ENCODE data around the gene CADM1.

CADM1 gene

GRCh38 chr11:115242982-115243381 lies 261.2 kb downstream of the CADM1 start:
- Histone ChIP-seq H3K27ac (ENCODE audit: low read depth, low read length) (no peak overlapping the region), H3K36me3 (ENCODE audit: control insufficient read depth, low read length) (no peaks in the 10 kb centered on the region), H3F3A (ENCODE audit: control insufficient read depth, insufficient read depth) (no peaks in the 10 kb centered on the region), H4K20me1 (ENCODE audit: control insufficient read depth, insufficient read depth, low read depth, low read length) (no peaks in the 10 kb centered on the region), H3K27me3 (ENCODE audit: control insufficient read depth, low read length) (no peaks in the 10 kb centered on the region), H3K79me2 (ENCODE audit: control insufficient read depth, low read length) (no peaks in the 10 kb centered on the region), H3K4me1 (ENCODE audit: control insufficient read depth, low read length) (no peaks in the 10 kb centered on the region), H3K9me3 (ENCODE audit: control insufficient read depth, insufficient read depth, low read length) (no peaks in the 10 kb centered on the region), H3K4me2 (ENCODE audit: low read length) (no peak overlapping the region), H3K4me3 (ENCODE audit: low read length) (no peak overlapping the region), H3K9me2 (replicated peaks; ENCODE audit: control insufficient read depth, low read length) (no peaks in the 10 kb centered on the region)
- no peak for TF ChIP-seq EZH2phosphoT487 (IDR thresholded peaks at IDR 0.05; ENCODE audit: borderline replicate concordance, low read length)
- TF ChIP-seq, protein P1, sequence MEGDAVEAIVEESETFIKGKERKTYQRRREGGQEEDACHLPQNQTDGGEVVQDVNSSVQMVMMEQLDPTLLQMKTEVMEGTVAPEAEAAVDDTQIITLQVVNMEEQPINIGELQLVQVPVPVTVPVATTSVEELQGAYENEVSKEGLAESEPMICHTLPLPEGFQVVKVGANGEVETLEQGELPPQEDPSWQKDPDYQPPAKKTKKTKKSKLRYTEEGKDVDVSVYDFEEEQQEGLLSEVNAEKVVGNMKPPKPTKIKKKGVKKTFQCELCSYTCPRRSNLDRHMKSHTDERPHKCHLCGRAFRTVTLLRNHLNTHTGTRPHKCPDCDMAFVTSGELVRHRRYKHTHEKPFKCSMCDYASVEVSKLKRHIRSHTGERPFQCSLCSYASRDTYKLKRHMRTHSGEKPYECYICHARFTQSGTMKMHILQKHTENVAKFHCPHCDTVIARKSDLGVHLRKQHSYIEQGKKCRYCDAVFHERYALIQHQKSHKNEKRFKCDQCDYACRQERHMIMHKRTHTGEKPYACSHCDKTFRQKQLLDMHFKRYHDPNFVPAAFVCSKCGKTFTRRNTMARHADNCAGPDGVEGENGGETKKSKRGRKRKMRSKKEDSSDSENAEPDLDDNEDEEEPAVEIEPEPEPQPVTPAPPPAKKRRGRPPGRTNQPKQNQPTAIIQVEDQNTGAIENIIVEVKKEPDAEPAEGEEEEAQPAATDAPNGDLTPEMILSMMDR (IDR thresholded peaks at IDR 0.05; ENCODE audit: low read depth, low read length, poor library complexity, severe bottlenecking): no peak

DNA sequence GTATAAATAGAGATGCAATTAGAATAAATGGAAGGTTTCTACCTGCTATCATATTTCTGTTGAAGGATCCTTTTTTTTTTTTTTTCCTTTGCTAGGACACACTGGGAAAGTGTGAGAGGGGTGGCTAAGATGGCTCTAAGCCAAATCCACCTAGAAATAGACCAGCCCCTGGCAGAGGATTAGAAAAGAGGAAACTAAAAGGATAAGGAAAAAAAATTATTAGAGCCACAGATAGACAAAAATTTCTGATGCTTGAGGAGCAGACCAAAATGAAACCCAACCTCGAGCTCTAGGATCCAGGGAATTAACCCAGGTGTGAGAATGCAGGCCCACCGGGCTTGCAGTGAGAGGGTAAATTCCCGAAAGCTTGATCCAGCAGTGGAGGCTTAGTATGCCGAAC lies 262.3 kb downstream of the CADM1 start:
- Histone ChIP-seq H3K79me2 (ENCODE audit: control insufficient read depth, low read length) (no peaks in the 10 kb centered on the region), H3K27me3 (ENCODE audit: control insufficient read depth, low read length) (no peaks in the 10 kb centered on the region), H3K9me2 (replicated peaks; ENCODE audit: control insufficient read depth, low read length) (no peaks in the 10 kb centered on the region), H3K27ac (ENCODE audit: low read depth, low read length) (no peak overlapping the region), H3K4me1 (ENCODE audit: control insufficient read depth, low read length) (no peaks in the 10 kb centered on the region), H3K4me2 (ENCODE audit: low read length) (no peak overlapping the region), H3F3A (ENCODE audit: control insufficient read depth, insufficient read depth) (no peaks in the 10 kb centered on the region), H4K20me1 (ENCODE audit: control insufficient read depth, insufficient read depth, low read depth, low read length) (no peaks in the 10 kb centered on the region), H3K36me3 (ENCODE audit: control insufficient read depth, low read length) (no peaks in the 10 kb centered on the region), H3K9me3 (ENCODE audit: control insufficient read depth, insufficient read depth, low read length) (no peaks in the 10 kb centered on the region), H3K4me3 (ENCODE audit: low read length) (no peak overlapping the region)
- no peak for TF ChIP-seq EZH2phosphoT487 (IDR thresholded peaks at IDR 0.05; ENCODE audit: borderline replicate concordance, low read length)
- TF ChIP-seq, protein P1 (IDR thresholded peaks at IDR 0.05; ENCODE audit: low read depth, low read length, poor library complexity, severe bottlenecking): no peak

DNA sequence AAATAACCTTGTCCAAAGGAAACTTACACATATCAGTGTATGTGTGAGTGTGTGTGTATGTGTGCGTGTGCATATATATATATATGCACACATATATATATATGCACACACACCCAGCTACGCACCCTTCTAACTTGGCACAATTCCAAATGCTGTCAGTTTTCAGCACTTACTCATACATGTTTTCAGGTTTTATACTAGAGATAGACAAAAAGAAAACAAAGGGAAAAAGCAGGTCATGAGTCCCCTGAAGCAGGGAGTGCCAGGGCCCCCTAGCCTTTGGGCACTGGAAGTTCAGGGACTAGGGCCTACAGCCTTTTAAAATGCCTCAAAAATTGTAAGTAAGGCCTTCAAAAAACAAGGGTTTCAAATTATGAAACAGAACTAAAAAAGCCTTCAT lies 265.4 kb downstream of the CADM1 start:
- TF ChIP-seq EZH2phosphoT487 (IDR thresholded peaks at IDR 0.05; ENCODE audit: borderline replicate concordance, low read length): no peak
- TF ChIP-seq, protein P1 (IDR thresholded peaks at IDR 0.05; ENCODE audit: low read depth, low read length, poor library complexity, severe bottlenecking): no peak

GRCh38 chr11:115238086-115238485 lies 266.1 kb downstream of the CADM1 start:
- no peaks in the 10 kb centered on the region for H3K4me1 ChIP-seq (ENCODE audit: control insufficient read depth, low read length)
- H3F3A ChIP-seq (ENCODE audit: control insufficient read depth, insufficient read depth): no peaks in the 10 kb centered on the region
- H3K4me2 ChIP-seq (ENCODE audit: low read length): no peak overlapping the region
- H3K27ac ChIP-seq (ENCODE audit: low read depth, low read length): no peak overlapping the region
- no peaks in the 10 kb centered on the region for H3K27me3 ChIP-seq (ENCODE audit: control insufficient read depth, low read length)
- no peaks in the 10 kb centered on the region for H4K20me1 ChIP-seq (ENCODE audit: control insufficient read depth, insufficient read depth, low read depth, low read length)
- H3K36me3 ChIP-seq (ENCODE audit: control insufficient read depth, low read length): no peaks in the 10 kb centered on the region
- H3K4me3 ChIP-seq (ENCODE audit: low read length): no peak overlapping the region
- no peaks in the 10 kb centered on the region for H3K9me3 ChIP-seq (ENCODE audit: control insufficient read depth, insufficient read depth, low read length)
- no peak for TF ChIP-seq EZH2phosphoT487 (IDR thresholded peaks at IDR 0.05; ENCODE audit: borderline replicate concordance, low read length)
- TF ChIP-seq, protein P1 (IDR thresholded peaks at IDR 0.05; ENCODE audit: low read depth, low read length, poor library complexity, severe bottlenecking): no peak
- no peaks in the 10 kb centered on the region for H3K79me2 ChIP-seq (ENCODE audit: control insufficient read depth, low read length)
- no peaks in the 10 kb centered on the region for H3K9me2 ChIP-seq (replicated peaks; ENCODE audit: control insufficient read depth, low read length)

More for the DNA sequence above, 265.4 kb downstream of the CADM1 start:
- H3K9me3 ChIP-seq (ENCODE audit: control insufficient read depth, insufficient read depth, low read length): no peaks in the 10 kb centered on the region
- no peaks in the 10 kb centered on the region for H4K20me1 ChIP-seq (ENCODE audit: control insufficient read depth, insufficient read depth, low read depth, low read length)
- no peak overlapping the region for H3K27ac ChIP-seq (ENCODE audit: low read depth, low read length)
- H3K4me3 ChIP-seq (ENCODE audit: low read length): no peak overlapping the region
- H3K4me1 ChIP-seq (ENCODE audit: control insufficient read depth, low read length): no peaks in the 10 kb centered on the region
- H3F3A ChIP-seq (ENCODE audit: control insufficient read depth, insufficient read depth): no peaks in the 10 kb centered on the region
- no peaks in the 10 kb centered on the region for H3K27me3 ChIP-seq (ENCODE audit: control insufficient read depth, low read length)
- no peaks in the 10 kb centered on the region for H3K79me2 ChIP-seq (ENCODE audit: control insufficient read depth, low read length)
- H3K9me2 ChIP-seq (replicated peaks; ENCODE audit: control insufficient read depth, low read length): no peaks in the 10 kb centered on the region
- no peak overlapping the region for H3K4me2 ChIP-seq (ENCODE audit: low read length)
- H3K36me3 ChIP-seq (ENCODE audit: control insufficient read depth, low read length): no peaks in the 10 kb centered on the region
